BLaER1 treated with 17β-estradiol and CSF1 and Interleukin-3, amounts not matched to agents 10 nM and 100 nM (cell line): ENCODE results near the gene C1orf198.

Experiments
- H3K27ac ChIP-seq, 11 experiments: shearing (Covaris generic); formaldehyde crosslinking; 2 replicates each; pipeline ENCODE4 v1.8.1; 2022
- H3K27me3 ChIP-seq, 11 experiments: shearing (Covaris generic); formaldehyde crosslinking; 2 replicates each; pipeline ENCODE4 v1.8.1; 2022
- H3K36me3 ChIP-seq, 11 experiments: shearing (Covaris generic); formaldehyde crosslinking; 2 replicates each; pipeline ENCODE4 v1.8.1; 2022
- H3K4me1 ChIP-seq, 10 experiments: shearing (Covaris generic); formaldehyde crosslinking; 2 replicates each; pipeline ENCODE4 v1.8.1; 2022
- H3K4me2 ChIP-seq, 11 experiments: shearing (Covaris generic); formaldehyde crosslinking; 2 replicates each; pipeline ENCODE4 v1.8.1; 2022
- H3K4me3 ChIP-seq, 10 experiments: shearing (Covaris generic); formaldehyde crosslinking; 2 replicates each; pipeline ENCODE4 v1.8.1; 2022
- H3K9ac ChIP-seq, 11 experiments: shearing (Covaris generic); formaldehyde crosslinking; 2 replicates each; pipeline ENCODE4 v1.8.1; 2022
- H3K9me3 ChIP-seq, 11 experiments: shearing (Covaris generic); formaldehyde crosslinking; replicated peaks in 1 of 11; 2 replicates each; pipeline ENCODE4 v1.8.1; 2022
- H4K20me1 ChIP-seq, 11 experiments: shearing (Covaris generic); formaldehyde crosslinking; 2 replicates each; pipeline ENCODE4 v1.8.1; 2022
- Cebpa-rat ChIP-seq, 11 experiments: shearing (Covaris generic); IDR thresholded peaks; 2 replicates each; pipeline ENCODE4 v1.8.1; 2022

Gene C1orf198

DNA sequence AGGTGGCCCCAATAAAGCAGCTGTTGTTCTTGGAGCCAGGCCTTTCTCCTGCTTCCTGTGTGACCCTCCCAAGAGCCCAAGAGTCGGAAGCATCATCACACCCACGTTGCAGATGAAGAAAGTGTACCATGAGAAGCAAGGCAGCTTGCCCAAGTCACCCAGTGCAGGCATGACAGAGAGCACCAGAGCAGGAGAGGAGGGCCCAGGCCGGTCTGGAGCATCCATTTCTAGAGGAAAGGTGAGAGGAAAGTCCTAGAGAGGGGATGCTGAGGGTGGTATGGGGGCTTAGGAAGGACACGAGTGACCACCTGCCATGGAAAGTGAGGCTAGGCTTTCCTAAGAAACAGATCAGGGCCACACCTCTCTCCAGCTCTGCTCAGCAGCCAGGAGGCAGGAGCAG, 47.0 kb downstream of the C1orf198 start:
- no peaks in the 10 kb centered on the region for H3K27me3 ChIP-seq
- H3K4me1 ChIP-seq, result peaks cover 25 to 67% (median 58%) of the 10 kb centered on the region in 10 experiments
- H3K27ac ChIP-seq, result peak overlapping the region in 1 of 11 experiments; percentile 22; a peak in 1 of 22 replicates
- H3K4me2 ChIP-seq, result peak overlapping the region in 8 of 11 experiments; percentile 8 to 82 (median 64); a peak in 14 of 22 replicates
- no peaks in the 10 kb centered on the region for H3K36me3 ChIP-seq
- no peak overlapping the region for H3K9ac ChIP-seq
- no peak for TF ChIP-seq Cebpa-rat (IDR thresholded peaks at IDR 0.05)
- H3K4me3 ChIP-seq, result no peak overlapping the region
- H4K20me1 ChIP-seq, result no peaks in the 10 kb centered on the region
- peaks cover 0 to 8% (median 0%) of the 10 kb centered on the region in 11 experiments; a peak in 2 of 22 replicates for H3K9me3 ChIP-seq

DNA sequence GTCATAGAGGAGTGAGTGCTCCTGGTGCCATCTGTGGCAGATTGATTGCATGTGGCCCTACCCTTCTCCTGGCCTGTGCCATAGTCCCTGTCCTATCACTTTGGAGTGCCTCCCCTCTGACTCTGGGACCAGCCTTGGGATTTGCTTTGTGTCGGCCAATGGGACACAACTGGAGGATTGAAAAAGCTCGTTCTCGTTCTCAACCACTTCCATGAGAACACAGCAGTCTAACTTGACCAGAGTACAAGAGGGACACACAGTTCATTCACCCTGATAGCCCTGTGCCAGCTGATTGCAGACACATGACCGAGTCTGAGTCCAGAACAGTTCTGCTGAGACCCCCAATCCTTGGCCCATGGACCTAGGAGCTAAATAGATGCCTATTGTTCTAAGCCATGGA, 47.8 kb downstream of the C1orf198 start:
- Histone ChIP-seq H3K27ac (no peak overlapping the region), H3K4me3 (no peak overlapping the region), H4K20me1 (no peaks in the 10 kb centered on the region), H3K27me3 (no peaks in the 10 kb centered on the region), H3K9me3 (peaks cover 0 to 8% (median 0%) of the 10 kb centered on the region in 11 experiments; a peak in 2 of 22 replicates), H3K9ac (no peak overlapping the region), H3K4me2 (no peak overlapping the region; a peak in 1 of 22 replicates), H3K36me3 (no peaks in the 10 kb centered on the region), H3K4me1 (peaks cover 17 to 67% (median 58%) of the 10 kb centered on the region in 10 experiments)
- no peak for TF ChIP-seq Cebpa-rat (IDR thresholded peaks at IDR 0.05)

DNA sequence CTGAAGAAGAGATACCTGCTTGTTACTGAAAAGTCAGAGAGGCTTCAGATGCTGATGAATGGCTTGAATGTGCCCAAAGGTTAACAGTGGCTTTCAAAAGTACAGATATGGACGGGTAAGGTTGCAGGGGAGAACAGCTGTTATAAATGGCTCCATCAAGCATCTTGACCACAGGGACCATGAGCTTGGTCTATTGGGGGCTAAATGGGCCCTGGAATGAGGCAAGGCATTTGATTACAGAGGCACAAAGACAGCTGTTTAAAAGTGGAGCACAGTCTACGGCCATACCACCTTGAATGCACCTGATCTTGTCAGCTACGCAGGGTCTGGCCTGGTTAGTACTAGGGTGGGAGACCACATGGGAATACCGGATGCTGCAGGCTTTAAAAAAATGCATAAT, 48.3 kb downstream of the C1orf198 start:
- peaks cover 11 to 67% (median 58%) of the 10 kb centered on the region in 10 experiments for H3K4me1 ChIP-seq
- H3K27ac ChIP-seq, result no peak overlapping the region
- H3K9ac ChIP-seq, result no peak overlapping the region
- peaks cover 0 to 8% (median 0%) of the 10 kb centered on the region in 11 experiments; a peak in 2 of 22 replicates for H3K9me3 ChIP-seq
- H3K4me2 ChIP-seq, result no peak overlapping the region
- H3K36me3 ChIP-seq, result no peaks in the 10 kb centered on the region
- H3K4me3 ChIP-seq, result no peak overlapping the region
- H3K27me3 ChIP-seq, result no peaks in the 10 kb centered on the region
- no peak for TF ChIP-seq Cebpa-rat (IDR thresholded peaks at IDR 0.05)
- H4K20me1 ChIP-seq, result no peaks in the 10 kb centered on the region

DNA sequence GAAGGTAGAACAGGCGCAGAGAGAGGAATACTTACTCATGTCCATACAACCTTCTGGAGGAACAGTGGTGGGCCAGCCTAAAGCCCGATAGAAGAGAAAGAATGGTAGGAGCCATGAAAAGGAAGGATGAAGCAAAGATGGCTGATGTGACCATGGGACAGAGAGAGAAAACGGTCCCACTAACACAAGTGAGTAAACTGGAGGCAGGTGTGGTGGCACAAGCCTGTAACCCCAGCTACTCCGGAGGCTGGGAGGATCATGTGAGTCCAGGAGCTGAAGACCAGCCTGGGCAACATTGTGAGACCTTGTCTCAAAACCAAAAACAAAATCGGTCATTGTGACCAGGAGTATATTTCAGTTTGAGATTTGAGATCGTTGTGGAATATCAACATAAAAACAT, 49.4 kb downstream of the C1orf198 start:
- Histone ChIP-seq H3K9me3 (peaks cover 0 to 12% (median 1%) of the 10 kb centered on the region in 11 experiments; a peak in 9 of 22 replicates), H3K4me3 (no peak overlapping the region), H4K20me1 (no peaks in the 10 kb centered on the region), H3K9ac (no peak overlapping the region), H3K36me3 (no peaks in the 10 kb centered on the region), H3K27ac (no peak overlapping the region), H3K27me3 (no peaks in the 10 kb centered on the region), H3K4me2 (no peak overlapping the region), H3K4me1 (peaks cover under 1 to 65% (median 56%) of the 10 kb centered on the region in 10 experiments; a peak in 18 of 20 replicates)
- no peak for TF ChIP-seq Cebpa-rat (IDR thresholded peaks at IDR 0.05)

DNA sequence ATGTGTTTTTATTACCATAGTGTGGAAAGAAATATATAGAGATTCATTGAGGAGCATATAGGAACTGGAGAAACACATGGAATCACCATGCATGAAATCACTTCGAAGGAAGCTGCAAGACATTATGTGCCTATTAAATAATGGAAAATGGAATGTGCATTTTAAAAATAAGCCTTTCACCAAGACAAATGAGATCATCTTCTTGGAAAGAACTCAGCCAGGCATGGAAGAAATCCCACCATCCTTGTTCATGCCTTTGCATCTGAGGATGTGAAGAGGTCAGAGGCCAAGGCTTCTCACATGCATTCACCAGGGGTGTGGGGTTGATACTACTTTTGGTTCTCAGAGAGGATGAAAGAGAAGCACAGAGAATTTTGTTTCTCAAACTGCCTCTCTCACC, 50.0 kb downstream of the C1orf198 start:
- no peaks in the 10 kb centered on the region for H4K20me1 ChIP-seq
- no peak overlapping the region for H3K4me2 ChIP-seq
- no peak overlapping the region for H3K4me3 ChIP-seq
- no peak for TF ChIP-seq Cebpa-rat (IDR thresholded peaks at IDR 0.05)
- H3K9ac ChIP-seq, result no peak overlapping the region
- H3K4me1 ChIP-seq, result peaks cover 0 to 62% (median 51%) of the 10 kb centered on the region in 10 experiments; a peak in 15 of 20 replicates
- H3K9me3 ChIP-seq, result peaks cover under 1 to 18% (median 6%) of the 10 kb centered on the region in 11 experiments; a peak in 18 of 22 replicates
- H3K27me3 ChIP-seq, result no peaks in the 10 kb centered on the region
- H3K36me3 ChIP-seq, result no peaks in the 10 kb centered on the region
- H3K27ac ChIP-seq, result no peak overlapping the region

DNA sequence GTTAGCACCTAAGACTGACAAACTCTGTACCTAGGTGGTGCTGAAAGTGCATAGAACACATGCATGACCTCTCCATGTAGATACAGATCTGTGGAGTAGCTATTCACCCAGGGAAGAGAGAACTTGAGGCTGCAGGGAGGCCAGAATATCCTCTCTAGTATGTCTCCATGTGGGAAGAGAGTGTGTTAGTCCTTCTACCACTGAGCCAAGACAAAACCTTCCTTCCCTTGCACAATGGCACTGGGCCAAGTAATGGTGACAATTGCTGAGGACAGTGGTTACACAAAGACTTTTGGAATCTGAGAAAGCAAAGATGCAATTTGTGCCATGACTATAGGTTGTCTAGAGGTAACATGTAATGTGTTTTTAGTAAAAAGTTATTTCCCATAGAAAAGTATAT, 52.3 kb downstream of the C1orf198 start:
- H4K20me1 ChIP-seq, result no peaks in the 10 kb centered on the region
- peaks cover 0 to 4% (median 0%) of the 10 kb centered on the region in 11 experiments; a peak in 1 of 22 replicates for H3K36me3 ChIP-seq
- H3K4me2 ChIP-seq, result peak overlapping the region in 7 of 11 experiments; percentile 11 to 69 (median 54); a peak in 11 of 22 replicates
- H3K27ac ChIP-seq, result no peak overlapping the region
- H3K9ac ChIP-seq, result no peak overlapping the region
- H3K4me1 ChIP-seq, result peaks cover 0 to 38% (median 27%) of the 10 kb centered on the region in 10 experiments; a peak in 14 of 20 replicates
- H3K27me3 ChIP-seq, result no peaks in the 10 kb centered on the region
- no peak overlapping the region for H3K4me3 ChIP-seq
- no peak for TF ChIP-seq Cebpa-rat (IDR thresholded peaks at IDR 0.05)
- peaks cover 19 to 38% (median 29%) of the 10 kb centered on the region in 11 experiments for H3K9me3 ChIP-seq

DNA sequence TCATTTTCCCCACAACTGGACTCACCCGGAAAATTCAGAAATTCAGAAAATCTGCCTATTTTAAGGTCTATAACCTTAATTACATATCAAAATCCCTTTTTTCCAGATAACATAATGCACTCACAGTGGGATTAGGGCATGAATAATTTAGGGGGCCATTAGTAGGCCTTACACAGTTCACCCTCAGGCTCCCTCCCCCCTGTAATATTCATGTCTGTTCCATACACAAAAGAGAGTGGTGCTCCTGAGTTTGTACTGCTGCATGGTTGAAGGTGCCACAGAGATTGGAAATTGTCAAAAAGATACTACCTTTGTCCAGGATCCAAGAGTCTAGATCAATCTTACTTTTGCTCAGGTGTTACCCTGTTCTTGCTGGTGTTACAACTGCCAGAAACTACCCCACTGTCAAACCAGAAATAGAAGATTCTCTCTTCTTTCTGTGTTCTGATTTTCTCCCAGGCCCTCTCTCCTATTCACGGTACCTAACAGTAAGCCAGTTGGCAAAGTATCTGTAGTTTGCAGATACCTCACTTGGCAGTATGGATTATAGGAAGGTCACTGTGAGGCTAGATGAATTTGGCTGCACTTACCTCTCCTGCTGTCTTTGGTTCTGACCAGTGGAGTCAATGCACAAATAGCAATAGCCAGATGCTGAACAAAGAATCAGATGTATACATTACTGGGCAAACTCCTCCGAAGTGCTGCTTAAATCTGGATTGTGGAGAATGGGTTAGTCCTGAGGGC, 53.2 kb downstream of the C1orf198 start:
- Histone ChIP-seq H3K4me2 (peak overlapping the region in 7 of 11 experiments; percentile 11 to 69 (median 54); a peak in 15 of 22 replicates), H3K4me1 (peaks cover 0 to 37% (median 26%) of the 10 kb centered on the region in 10 experiments; a peak in 14 of 20 replicates), H3K36me3 (peaks cover 0 to 4% (median 0%) of the 10 kb centered on the region in 11 experiments; a peak in 1 of 22 replicates), H3K9me3 (peaks cover 19 to 42% (median 32%) of the 10 kb centered on the region in 11 experiments), H3K27me3 (no peaks in the 10 kb centered on the region), H3K4me3 (no peak overlapping the region), H4K20me1 (no peaks in the 10 kb centered on the region), H3K9ac (no peak overlapping the region), H3K27ac (no peak overlapping the region)
- no peak for TF ChIP-seq Cebpa-rat (IDR thresholded peaks at IDR 0.05)

DNA sequence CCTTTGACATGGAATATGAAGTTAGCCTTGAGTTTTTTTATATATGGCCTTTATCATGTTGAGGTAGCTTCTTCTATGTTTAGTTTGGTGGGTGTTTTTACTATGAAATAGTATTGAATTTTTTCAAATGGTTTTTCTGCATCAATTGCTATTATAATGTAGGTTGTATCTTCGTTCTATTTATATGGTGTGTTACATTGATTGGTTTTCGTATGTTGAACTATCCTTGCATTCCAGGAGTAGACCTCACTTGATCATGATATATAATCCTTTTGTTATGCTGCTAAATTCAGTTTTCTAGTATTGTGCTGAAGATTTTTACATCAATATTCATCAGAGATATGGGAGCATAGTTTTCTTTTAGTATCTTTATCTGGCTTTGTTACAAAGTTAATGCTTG, 55.8 kb downstream of the C1orf198 start:
- Histone ChIP-seq H3K4me3 (no peak overlapping the region), H3K27me3 (no peaks in the 10 kb centered on the region), H3K27ac (no peak overlapping the region), H3K9ac (no peak overlapping the region), H3K4me2 (no peak overlapping the region), H3K36me3 (peaks cover 0 to 4% (median 0%) of the 10 kb centered on the region in 11 experiments; a peak in 1 of 22 replicates), H3K4me1 (peaks cover 0 to 37% (median 26%) of the 10 kb centered on the region in 10 experiments; a peak in 14 of 20 replicates), H3K9me3 (peaks cover 19 to 42% (median 32%) of the 10 kb centered on the region in 11 experiments), H4K20me1 (no peaks in the 10 kb centered on the region)
- no peak for TF ChIP-seq Cebpa-rat (IDR thresholded peaks at IDR 0.05)

DNA sequence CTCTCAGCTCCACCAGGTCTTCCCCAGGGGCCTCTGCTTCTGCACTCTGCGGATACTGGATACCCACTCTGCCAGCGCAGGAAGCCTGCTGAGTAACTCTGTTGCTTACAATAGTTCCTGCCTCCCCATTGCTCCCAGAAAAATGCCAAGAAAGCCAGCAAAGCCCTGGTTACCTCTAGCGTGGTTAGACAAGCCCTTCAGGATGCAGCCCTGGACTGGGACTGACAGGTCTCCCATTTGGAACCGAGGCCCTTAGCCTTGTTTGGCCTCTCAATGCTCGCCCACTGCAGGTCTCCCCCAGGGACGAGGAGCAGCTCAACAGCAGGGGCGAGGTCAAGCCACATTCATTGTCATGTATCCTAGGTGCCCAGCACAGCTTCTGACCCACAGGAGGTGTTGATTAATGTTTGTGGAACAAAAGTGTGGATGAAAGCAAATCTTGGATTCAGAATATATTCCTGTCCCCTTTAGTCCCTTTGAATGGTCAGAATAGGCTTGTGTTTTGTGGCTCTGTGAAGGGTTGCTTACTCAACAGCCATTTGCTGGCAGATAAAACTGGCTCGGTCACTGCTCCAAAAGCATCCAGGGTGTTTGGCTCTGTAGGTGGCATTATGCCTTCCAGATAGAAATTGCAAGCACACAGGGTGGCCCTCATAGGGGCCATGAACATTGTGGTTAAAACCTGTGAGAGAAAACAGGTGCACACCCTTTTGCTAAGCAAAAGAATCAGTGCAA, 58.9 kb downstream of the C1orf198 start:
- H3K9ac ChIP-seq, result no peak overlapping the region
- no peak overlapping the region for H3K4me3 ChIP-seq
- H3K4me2 ChIP-seq, result no peak overlapping the region
- no peak overlapping the region for H3K27ac ChIP-seq
- peaks cover 27 to 51% (median 41%) of the 10 kb centered on the region in 11 experiments for H3K9me3 ChIP-seq
- peaks cover 0 to 8% (median 2%) of the 10 kb centered on the region in 10 experiments; a peak in 11 of 20 replicates for H3K4me1 ChIP-seq
- no peaks in the 10 kb centered on the region for H4K20me1 ChIP-seq
- H3K27me3 ChIP-seq, result no peaks in the 10 kb centered on the region
- no peak for TF ChIP-seq Cebpa-rat (IDR thresholded peaks at IDR 0.05)
- peaks cover 0 to 4% (median 0%) of the 10 kb centered on the region in 11 experiments; a peak in 1 of 22 replicates for H3K36me3 ChIP-seq
